ENCODE measurements around the gene YWHAH. TPM values are rescaled to one million over a fixed set of nuclear protein-coding genes. Genes with fewer than 3 reads are reported as not detected.

YWHAH gene
- total RNA-seq, 2 donors from 2014 or later, result 41.9 to 62.4 TPM

GRCh38 chr22:31935961-31936635, 8.2 kb upstream of the YWHAH start:
- intact Hi-C loops (cut with DNase I), result no loop called here
- Histone ChIP-seq H3K9me3 (no peaks in the 10 kb centered on the region), H3K4me3 (no peak overlapping the region), H3K4me1 (replicated peaks) (no peaks in the 10 kb centered on the region), H3K36me3 (no peaks in the 10 kb centered on the region), H3K27me3 (replicated peaks; ENCODE audit: insufficient read depth) (no peaks in the 10 kb centered on the region), H3K27ac (no peak overlapping the region)
- DNase-seq (ENCODE audit: low spot score), result no peak
- WGBS, result 74% methylated on average over 4 of the region's 4 CpGs
- no peak for TF ChIP-seq POLR2AphosphoS5 (IDR thresholded peaks at IDR 0.05)
- no peak for TF ChIP-seq CTCF (IDR thresholded peaks at IDR 0.05)
- TF ChIP-seq POLR2A (IDR thresholded peaks at IDR 0.05), result no peak

- no peak overlapping the region for H3K27ac ChIP-seq
- DNase-seq (ENCODE audit: low spot score), result no peak
- H3K27me3 ChIP-seq (replicated peaks; ENCODE audit: insufficient read depth), result no peaks in the 10 kb centered on the region
- no peaks in the 10 kb centered on the region for H3K36me3 ChIP-seq
- H3K9me3 ChIP-seq, result no peaks in the 10 kb centered on the region
- no peaks in the 10 kb centered on the region for H3K4me1 ChIP-seq (replicated peaks)
- no peak overlapping the region for H3K4me3 ChIP-seq
- no peak for TF ChIP-seq POLR2AphosphoS5 (IDR thresholded peaks at IDR 0.05)
- TF ChIP-seq POLR2A (IDR thresholded peaks at IDR 0.05), result no peak
- no peak for TF ChIP-seq CTCF (IDR thresholded peaks at IDR 0.05)
- 69% methylated on average over 3 of the region's 3 CpGs for WGBS
- intact Hi-C loops (cut with DNase I), result no loop called here
These were observed 7.0 kb upstream of the YWHAH start for GRCh38 chr22:31937341-31937740.

GRCh38 chr22:31938296-31938695, 6.0 kb upstream of the YWHAH start:
- WGBS, result 76% methylated on average over 8 of the region's 8 CpGs
- H3K9me3 ChIP-seq, result no peaks in the 10 kb centered on the region
- H3K4me1 ChIP-seq (replicated peaks), result no peaks in the 10 kb centered on the region
- no peak overlapping the region for H3K4me3 ChIP-seq
- no peaks in the 10 kb centered on the region for H3K36me3 ChIP-seq
- no peak overlapping the region for H3K27ac ChIP-seq
- intact Hi-C loops (cut with DNase I), result no loop called here
- TF ChIP-seq POLR2A (IDR thresholded peaks at IDR 0.05) (no peak), POLR2AphosphoS5 (IDR thresholded peaks at IDR 0.05) (no peak), CTCF (IDR thresholded peaks at IDR 0.05) (no peak)
- H3K27me3 ChIP-seq (replicated peaks; ENCODE audit: insufficient read depth), result no peaks in the 10 kb centered on the region
- no peak for DNase-seq (ENCODE audit: low spot score)

GRCh38 chr22:31940506-31940905, 3.8 kb upstream of the YWHAH start:
- H3K9me3 ChIP-seq, result no peaks in the 10 kb centered on the region
- DNase-seq (ENCODE audit: low spot score), result no peak
- no peak overlapping the region for H3K4me3 ChIP-seq
- 83% methylated on average over 9 of the region's 9 CpGs for WGBS
- no peak for TF ChIP-seq POLR2A (IDR thresholded peaks at IDR 0.05)
- TF ChIP-seq CTCF (IDR thresholded peaks at IDR 0.05), result no peak
- TF ChIP-seq POLR2AphosphoS5 (IDR thresholded peaks at IDR 0.05), result no peak
- H3K36me3 ChIP-seq, result no peaks in the 10 kb centered on the region
- H3K4me1 ChIP-seq (replicated peaks), result no peaks in the 10 kb centered on the region
- H3K27me3 ChIP-seq (replicated peaks; ENCODE audit: insufficient read depth), result no peaks in the 10 kb centered on the region
- intact Hi-C loops (cut with DNase I), result loop anchor here (10.0 kb wide), 1 partner anchor 276 kb away; the partner anchor contains the start of gene PISD
- H3K27ac ChIP-seq, result no peak overlapping the region

GRCh38 chr22:31942091-31942490, 2.2 kb upstream of the YWHAH start:
- 90% methylated on average over 5 of the region's 5 CpGs for WGBS
- Histone ChIP-seq H3K36me3 (no peaks in the 10 kb centered on the region), H3K4me3 (no peak overlapping the region), H3K27me3 (replicated peaks; ENCODE audit: insufficient read depth) (no peaks in the 10 kb centered on the region), H3K27ac (no peak overlapping the region), H3K4me1 (replicated peaks) (no peaks in the 10 kb centered on the region), H3K9me3 (no peaks in the 10 kb centered on the region)
- intact Hi-C loops (cut with DNase I), result loop anchor here (10.0 kb wide), 1 partner anchor 277 kb away; the partner anchor contains the start of gene PISD
- no peak for TF ChIP-seq POLR2A (IDR thresholded peaks at IDR 0.05)
- no peak for TF ChIP-seq POLR2AphosphoS5 (IDR thresholded peaks at IDR 0.05)
- no peak for TF ChIP-seq CTCF (IDR thresholded peaks at IDR 0.05)
- DNase-seq (ENCODE audit: low spot score), result no peak
